ENCODE measurements around the gene BNIP3.
"Not testable (repeated sequence)": the region's sequence is repeated elsewhere in the genome, so short reads cannot be mapped to it uniquely, and the experiment has no call there.

BNIP3 gene

DNA sequence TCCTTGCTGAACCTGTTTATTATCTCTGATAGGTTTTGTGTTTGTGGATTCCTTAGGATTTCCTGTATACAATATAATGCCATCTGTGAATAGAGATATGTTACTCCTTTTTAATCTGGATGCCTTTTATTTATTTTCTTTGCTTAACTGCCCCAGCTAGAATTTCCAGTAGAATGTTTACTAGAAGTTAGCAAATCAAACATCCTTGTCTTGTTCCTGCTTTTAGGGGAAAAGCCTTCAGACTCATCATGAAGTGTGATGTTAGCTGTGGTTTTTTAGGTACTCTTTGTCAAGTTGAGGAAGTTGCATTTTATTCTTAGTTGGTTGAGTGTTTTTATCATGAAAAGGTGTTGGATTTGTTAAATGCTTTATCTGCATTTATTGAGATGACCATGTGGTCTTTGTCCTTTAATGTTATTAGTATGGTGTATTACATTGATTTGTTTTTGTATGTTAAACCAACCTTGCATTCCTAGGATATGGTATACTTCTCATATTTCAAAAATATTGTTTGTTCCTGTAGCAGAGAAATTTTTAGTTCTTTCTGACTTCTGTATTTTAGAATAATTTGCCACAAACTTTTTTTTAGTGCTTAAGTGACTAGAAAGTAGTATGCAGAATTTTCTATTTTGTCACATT is 56.6 kb downstream of the BNIP3 start:
- no peak for DNase-seq (ENCODE audit: low read depth)
- no peak overlapping the region for H3K4me3 ChIP-seq (replicated peaks; ENCODE audit: low read depth, low read length)
- TF ChIP-seq, protein P1, sequence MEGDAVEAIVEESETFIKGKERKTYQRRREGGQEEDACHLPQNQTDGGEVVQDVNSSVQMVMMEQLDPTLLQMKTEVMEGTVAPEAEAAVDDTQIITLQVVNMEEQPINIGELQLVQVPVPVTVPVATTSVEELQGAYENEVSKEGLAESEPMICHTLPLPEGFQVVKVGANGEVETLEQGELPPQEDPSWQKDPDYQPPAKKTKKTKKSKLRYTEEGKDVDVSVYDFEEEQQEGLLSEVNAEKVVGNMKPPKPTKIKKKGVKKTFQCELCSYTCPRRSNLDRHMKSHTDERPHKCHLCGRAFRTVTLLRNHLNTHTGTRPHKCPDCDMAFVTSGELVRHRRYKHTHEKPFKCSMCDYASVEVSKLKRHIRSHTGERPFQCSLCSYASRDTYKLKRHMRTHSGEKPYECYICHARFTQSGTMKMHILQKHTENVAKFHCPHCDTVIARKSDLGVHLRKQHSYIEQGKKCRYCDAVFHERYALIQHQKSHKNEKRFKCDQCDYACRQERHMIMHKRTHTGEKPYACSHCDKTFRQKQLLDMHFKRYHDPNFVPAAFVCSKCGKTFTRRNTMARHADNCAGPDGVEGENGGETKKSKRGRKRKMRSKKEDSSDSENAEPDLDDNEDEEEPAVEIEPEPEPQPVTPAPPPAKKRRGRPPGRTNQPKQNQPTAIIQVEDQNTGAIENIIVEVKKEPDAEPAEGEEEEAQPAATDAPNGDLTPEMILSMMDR (IDR thresholded peaks at IDR 0.05; ENCODE audit: low read length, missing control alignments) = no peak

DNA sequence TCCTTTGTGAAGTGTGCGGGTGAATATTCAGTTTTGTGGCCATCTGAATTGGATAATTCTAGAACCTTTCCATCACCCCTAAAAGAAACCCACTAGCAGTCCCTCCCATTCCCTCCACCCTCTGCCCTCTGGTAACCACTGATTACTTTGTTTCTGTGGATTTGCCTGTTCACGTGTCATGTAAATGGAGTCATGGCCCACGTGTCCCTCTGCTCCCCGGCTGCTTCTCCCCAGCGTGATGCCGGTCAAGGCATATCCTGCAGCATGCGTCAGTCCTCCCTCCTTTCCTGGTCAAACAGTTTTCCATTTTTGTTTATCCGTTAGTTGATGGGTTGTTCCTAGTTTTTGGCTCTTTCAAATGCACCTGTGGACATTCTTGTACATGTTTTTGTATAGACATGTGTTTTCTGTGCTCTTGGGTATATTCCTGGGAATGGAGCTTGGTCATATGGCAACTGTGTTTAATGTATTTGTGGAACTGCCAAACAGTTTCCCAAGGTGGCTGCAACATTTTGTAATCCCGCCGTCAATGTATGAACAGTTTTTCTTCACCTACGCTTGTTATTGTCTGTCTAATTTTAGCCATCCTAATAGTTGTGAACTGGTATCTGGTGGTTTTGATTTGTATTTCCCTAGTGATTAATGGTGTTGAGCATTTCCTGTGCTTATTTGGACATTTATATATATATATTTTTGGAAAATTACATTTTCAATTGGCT is 58.5 kb downstream of the BNIP3 start:
- DNase-seq (ENCODE audit: low read depth) = no peak
- no peak overlapping the region for H3K4me3 ChIP-seq (replicated peaks; ENCODE audit: low read depth, low read length)
- TF ChIP-seq, protein P1 (IDR thresholded peaks at IDR 0.05; ENCODE audit: low read length, missing control alignments) = no peak

DNA sequence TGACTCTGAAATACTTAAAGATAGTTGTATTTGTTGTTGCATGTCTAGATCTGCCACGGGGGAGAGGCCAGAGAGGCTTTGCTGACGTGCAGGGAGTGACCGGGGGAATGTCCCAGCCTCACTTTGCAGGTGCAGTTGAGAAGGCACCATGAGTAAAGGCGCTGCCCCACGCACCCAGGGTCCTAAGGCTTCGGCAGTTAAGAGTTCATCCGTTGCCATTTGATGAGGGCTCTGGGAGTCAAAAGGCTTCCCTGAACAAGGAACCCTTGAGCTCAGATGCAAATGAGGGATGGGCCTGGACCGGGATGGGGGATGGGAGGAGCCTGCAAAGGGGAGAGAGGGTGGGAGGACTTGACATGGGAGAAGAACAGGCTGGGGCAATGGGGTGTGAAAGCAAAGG is 60.5 kb downstream of the BNIP3 start:
- DNase-seq (ENCODE audit: low read depth) = no peak
- no peak overlapping the region for H3K4me3 ChIP-seq (replicated peaks; ENCODE audit: low read depth, low read length)
- TF ChIP-seq, protein P1 (IDR thresholded peaks at IDR 0.05; ENCODE audit: low read length, missing control alignments) = no peak

DNA sequence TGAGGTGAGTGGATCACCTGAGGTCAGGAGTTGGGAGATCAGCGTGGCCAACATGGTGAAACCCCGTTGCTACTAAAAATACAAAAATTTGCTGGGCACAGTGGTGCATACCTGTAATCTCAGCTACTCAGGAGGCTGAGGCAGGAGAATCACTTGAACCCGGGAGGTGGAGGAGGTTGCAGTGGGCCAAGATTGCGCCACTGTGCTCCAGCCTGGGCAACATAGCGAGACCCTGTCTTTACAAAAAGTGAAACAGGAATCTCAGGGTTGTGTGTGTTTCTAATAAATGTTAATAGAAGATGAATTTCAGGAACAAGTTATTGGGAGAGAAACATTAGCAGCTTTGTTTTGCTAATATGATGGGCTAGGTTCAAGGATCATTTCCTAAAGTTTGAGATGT is 61.0 kb downstream of the BNIP3 start:
- H3K4me3 ChIP-seq (replicated peaks; ENCODE audit: low read depth, low read length) = no peak overlapping the region
- DNase-seq (ENCODE audit: low read depth) = no peak
- TF ChIP-seq, protein P1 (IDR thresholded peaks at IDR 0.05; ENCODE audit: low read length, missing control alignments) = no peak

DNA sequence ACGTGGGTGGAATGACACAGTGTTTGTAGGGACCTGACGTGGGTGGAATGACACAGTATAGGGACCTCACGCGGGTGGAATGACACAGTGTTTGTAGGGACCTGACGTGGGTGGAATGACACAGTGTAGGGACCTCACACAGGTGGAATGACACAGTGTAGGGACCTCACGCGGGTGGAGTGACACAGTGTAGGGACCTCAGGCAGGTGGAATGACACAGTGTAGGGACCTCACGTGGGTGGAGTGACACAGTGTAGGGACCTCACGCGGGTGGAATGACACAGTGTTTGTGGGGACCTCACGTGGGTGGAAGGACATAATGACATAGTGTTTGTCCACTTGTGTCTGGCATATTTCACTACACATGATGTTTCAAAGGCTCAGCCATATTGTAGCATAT is 61.6 kb downstream of the BNIP3 start:
- no peak overlapping the region for H3K4me3 ChIP-seq (replicated peaks; ENCODE audit: low read depth, low read length)
- TF ChIP-seq, protein P1 (IDR thresholded peaks at IDR 0.05; ENCODE audit: low read length, missing control alignments) = no peak
- DNase-seq (ENCODE audit: low read depth) = no peak

DNA sequence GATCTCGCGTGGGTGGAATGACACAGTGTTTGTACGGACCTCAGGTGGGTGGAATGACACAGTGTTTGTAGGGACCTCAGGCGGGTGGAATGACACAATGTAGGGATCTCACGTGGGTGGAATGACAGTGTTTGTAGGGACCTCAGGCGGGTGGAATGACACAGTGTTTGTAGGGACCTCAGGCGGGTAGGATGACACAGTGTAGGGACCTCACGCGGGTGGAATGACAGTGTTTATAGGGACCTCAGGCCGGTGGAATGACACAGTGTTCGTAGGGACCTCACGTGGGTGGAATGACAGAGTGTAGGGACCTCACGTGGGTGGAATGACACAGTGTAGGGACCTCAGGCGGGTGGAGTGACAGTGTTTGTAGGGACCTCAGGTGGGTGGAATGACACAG is 62.3 kb downstream of the BNIP3 start:
- not testable (repeated sequence) for H3K4me3 ChIP-seq (replicated peaks; ENCODE audit: low read depth, low read length); DNase-seq (ENCODE audit: low read depth)

All from fibroblast of pulmonary artery (primary cell).